Stimulated activated CD8-positive, alpha-beta memory T cell treated with anti-CD3 and anti-CD28 coated beads, Interleukin-12 subunit alpha, Interleukin-12 subunit beta, amount 100 ng/mL, for 24 hours (primary cell): ENCODE data around the gene WNK1.
"Not testable (repeated sequence)": the region's sequence is repeated elsewhere in the genome, so short reads cannot be mapped to it uniquely, and the experiment has no call there.

Source experiments
- DNase-seq: peaks from one replicate; pipeline ENCODE4 v3.0.0-alpha.2; 2020; ENCODE audit errors: extremely low read depth

The WNK1 gene

GRCh38 chr12:779745-780734 lies 27.7 kb downstream of the WNK1 start:
- no peak for DNase-seq

GRCh38 chr12:780750-781379 lies 28.5 kb downstream of the WNK1 start:
- no peak for DNase-seq

- DNase-seq, result no peak
Measured at GRCh38 chr12:785706-786105, 33.3 kb downstream of the WNK1 start.

GRCh38 chr12:788288-788687 lies 35.9 kb downstream of the WNK1 start:
- DNase-seq, result no peak

- not testable (repeated sequence) for DNase-seq
Measured at GRCh38 chr12:788762-789161, 36.4 kb downstream of the WNK1 start.

GRCh38 chr12:789852-790563 lies 37.6 kb downstream of the WNK1 start:
- DNase-seq, result no peak

GRCh38 chr12:790608-791007 lies 38.2 kb downstream of the WNK1 start:
- DNase-seq, result no peak

- DNase-seq, result no peak
Measured at GRCh38 chr12:793037-793436, 40.7 kb downstream of the WNK1 start.

- no peak for DNase-seq
Measured at GRCh38 chr12:793711-794110, 41.3 kb downstream of the WNK1 start.

- peak; percentile 31 for DNase-seq
Measured at GRCh38 chr12:795305-795704, 42.9 kb downstream of the WNK1 start.

GRCh38 chr12:800401-800800 lies 48.0 kb downstream of the WNK1 start:
- DNase-seq, result no peak

- no peak for DNase-seq
Measured at GRCh38 chr12:802242-803120, 50.1 kb downstream of the WNK1 start.

- no peak for DNase-seq
Measured at GRCh38 chr12:805022-805632, 52.7 kb downstream of the WNK1 start.

- no peak for DNase-seq
Measured at GRCh38 chr12:806200-806791, 53.9 kb downstream of the WNK1 start.

- no peak for DNase-seq
Measured at GRCh38 chr12:807041-807735, 54.8 kb downstream of the WNK1 start.

GRCh38 chr12:810116-810515 lies 57.7 kb downstream of the WNK1 start:
- no peak for DNase-seq

- DNase-seq, result peak; percentile 16
Measured at GRCh38 chr12:810671-811415, 58.5 kb downstream of the WNK1 start.

GRCh38 chr12:812950-813349 lies 60.6 kb downstream of the WNK1 start:
- no peak for DNase-seq

GRCh38 chr12:817456-817855 lies 65.1 kb downstream of the WNK1 start:
- DNase-seq, result not testable (repeated sequence)
